Superior temporal gyrus (tissue), 1 donor: ENCODE results near the gene MTURN.
"Not testable (repeated sequence)": the region's sequence is repeated elsewhere in the genome, so short reads cannot be mapped to it uniquely, and the experiment has no call there.

ENCODE experiments used
- DNase-seq: peaks from one replicate; pipeline ENCODE4 v3.0.0-alpha.2; 2016; ENCODE audit errors: extremely low spot score

MTURN gene

GRCh38 chr7:30134611-30135300 is at the start of gene MTURN:
Gene MTURN, plus strand, starts transcription at chr7:30134986. Its CDS starts 151 bp downstream, at chr7:30135137.
- DNase-seq = peak; percentile 86

DNA sequence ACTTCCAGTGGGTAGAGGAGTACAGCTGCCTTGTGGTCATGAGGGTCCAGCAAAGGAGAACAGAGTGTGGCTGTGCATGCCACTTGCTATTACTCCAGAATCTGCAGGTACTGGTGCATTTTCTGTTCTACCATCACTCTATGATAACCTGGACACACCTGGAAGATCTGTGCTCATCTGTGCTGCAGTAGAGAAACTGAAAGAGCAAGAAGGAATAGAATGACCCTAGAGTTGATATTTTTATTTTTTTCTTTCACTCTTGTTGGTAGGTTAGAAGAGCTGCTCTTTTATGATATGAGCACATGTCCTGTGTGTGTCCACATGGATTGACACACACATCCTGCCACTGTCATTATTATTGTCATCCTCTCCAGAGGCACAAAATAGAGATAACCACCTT is 48.3 kb upstream of the MTURN start:
- DNase-seq = no peak

- DNase-seq = no peak
These were observed 47.4 kb upstream of the MTURN start for GRCh38 chr7:30087371-30087770.

- DNase-seq = no peak
These were observed 46.4 kb upstream of the MTURN start for GRCh38 chr7:30088362-30088761.

- DNase-seq = no peak
These were observed 44.7 kb upstream of the MTURN start for GRCh38 chr7:30090111-30090510.

DNA sequence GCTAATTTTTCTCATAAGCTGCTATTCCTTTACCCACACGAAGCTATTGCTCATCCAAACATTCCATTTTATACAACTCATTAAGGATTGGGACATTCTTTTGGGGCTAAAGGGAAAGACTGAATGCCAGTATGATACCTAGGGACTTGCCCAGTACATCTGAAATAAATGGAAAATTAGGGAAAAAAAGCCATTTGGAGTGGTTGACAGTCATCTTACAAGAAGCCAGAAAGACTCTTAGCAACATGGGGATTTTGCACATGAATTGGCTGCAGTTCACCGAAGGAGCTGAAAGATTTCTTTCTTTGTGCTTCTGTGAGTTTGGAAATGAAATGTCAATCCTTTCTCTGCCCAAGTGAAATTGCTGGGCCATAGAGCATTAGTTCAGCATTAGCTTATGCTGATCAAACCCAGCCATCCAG is 43.3 kb upstream of the MTURN start:
- DNase-seq = no peak

- no peak for DNase-seq
These were observed 42.8 kb upstream of the MTURN start for GRCh38 chr7:30091987-30092386.

DNA sequence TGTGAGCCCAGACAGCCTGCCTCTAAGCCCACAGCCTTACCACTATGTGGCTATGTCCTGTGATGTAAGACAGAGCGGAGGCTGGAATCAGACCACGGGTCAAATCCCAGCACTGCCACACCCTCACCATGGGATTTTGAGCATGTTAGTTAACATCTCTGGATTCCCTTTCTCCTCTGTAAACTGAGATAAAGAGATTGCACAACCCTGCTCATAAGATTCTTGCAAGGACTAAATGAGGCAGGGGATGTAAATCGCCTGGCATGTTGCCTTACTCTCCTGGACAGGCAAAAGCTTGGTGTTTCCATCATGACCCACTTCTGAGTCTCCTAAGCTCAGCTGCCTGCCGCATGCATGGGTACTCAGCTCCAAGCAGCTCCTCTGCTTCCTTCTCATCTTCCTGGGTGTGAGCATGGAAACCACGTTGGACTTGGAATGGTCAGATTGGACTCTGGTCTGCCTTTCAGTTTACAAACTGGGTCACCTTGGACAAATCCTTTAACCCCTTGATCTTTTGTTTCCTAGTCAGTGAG is 41.3 kb upstream of the MTURN start:
- DNase-seq = no peak

DNA sequence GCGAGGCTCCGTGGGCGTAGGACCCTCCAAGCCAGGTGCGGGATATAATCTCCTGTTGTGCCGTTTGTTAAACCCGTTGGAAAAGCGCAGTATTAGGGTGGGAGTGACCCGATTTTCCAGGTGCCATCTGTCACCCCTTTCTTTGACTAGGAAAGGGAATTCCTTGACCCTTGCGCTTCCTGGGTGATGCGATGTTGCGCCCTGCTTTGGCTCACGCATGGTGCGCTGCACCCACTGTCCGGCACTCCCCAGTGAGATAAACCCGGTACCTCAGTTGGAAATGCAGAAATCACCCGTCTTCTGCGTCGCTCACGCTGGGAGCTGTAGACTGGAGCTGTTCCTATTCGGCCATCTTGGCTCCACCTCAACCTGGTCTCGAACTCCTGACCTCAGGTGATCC is 36.2 kb upstream of the MTURN start:
- not testable (repeated sequence) for DNase-seq

DNA sequence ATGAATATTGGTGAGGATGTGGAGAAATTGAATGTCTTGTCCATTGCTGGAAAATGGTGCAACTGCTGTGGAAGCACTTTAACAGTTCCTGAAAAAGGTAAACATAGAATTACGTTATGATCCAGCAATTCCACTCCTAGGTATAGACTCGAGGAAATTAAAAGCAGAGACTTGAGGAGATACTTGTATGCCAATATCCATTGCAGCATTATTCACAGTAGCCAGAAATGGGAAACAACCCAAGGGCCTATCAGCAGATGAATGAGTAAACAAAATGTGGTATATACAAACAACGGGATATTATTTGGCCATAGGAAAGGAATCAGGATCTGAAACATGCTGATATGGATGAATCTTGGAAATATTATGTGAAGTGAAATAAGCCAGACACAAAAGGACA is 32.5 kb upstream of the MTURN start:
- no peak for DNase-seq

DNA sequence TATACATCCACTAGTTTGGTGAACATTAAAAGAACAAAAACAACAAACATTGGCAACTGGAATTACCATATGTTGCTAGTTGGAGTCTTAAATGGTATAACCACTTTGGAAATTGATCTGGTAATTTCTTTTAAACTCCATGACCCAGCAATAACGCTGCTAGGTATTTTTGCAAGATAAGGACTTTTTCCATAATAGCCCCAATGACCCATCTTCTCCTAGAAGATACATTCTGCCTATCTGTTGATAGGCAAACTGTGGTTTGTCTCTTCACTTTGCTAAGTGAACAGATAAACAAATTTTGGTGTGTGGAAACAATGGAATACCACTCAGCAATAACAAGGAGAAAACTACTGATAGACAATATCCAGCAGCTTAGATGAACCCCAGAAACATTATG is 30.6 kb upstream of the MTURN start:
- no peak for DNase-seq

GRCh38 chr7:30112103-30112713 is 22.6 kb upstream of the MTURN start:
- DNase-seq = no peak

GRCh38 chr7:30113144-30113543 is 21.6 kb upstream of the MTURN start:
- DNase-seq = no peak

- no peak for DNase-seq
These were observed 20.1 kb upstream of the MTURN start for GRCh38 chr7:30114536-30115238.

GRCh38 chr7:30115709-30116297 is 19.0 kb upstream of the MTURN start:
- no peak for DNase-seq

- DNase-seq = peak; percentile 49
These were observed 18.0 kb upstream of the MTURN start for GRCh38 chr7:30116771-30117170.

- DNase-seq = no peak
These were observed 16.9 kb upstream of the MTURN start for GRCh38 chr7:30117896-30118295.

GRCh38 chr7:30119890-30120577 is 14.8 kb upstream of the MTURN start:
- DNase-seq = no peak

- DNase-seq = no peak
These were observed 813 bp upstream of the MTURN start for GRCh38 chr7:30133736-30134610.

- DNase-seq = peak; percentile 78
These were observed 723 bp downstream of the MTURN start for GRCh38 chr7:30135301-30136116.
